SK-N-SH (cell line): ENCODE data around the gene EFCAB12. TPM values are rescaled to one million over a fixed set of nuclear protein-coding genes. Genes with fewer than 3 reads are reported as not detected.
"Not testable (repeated sequence)": the region's sequence is repeated elsewhere in the genome, so short reads cannot be mapped to it uniquely, and the experiment has no call there.

Source experiments
- CTCF ChIA-PET: fragments of 300-600, 350-600 bp; formaldehyde crosslinking; extraction: SDS; loops from one replicate; lab custom pipeline; 2021; lab: Yijun Ruan, JAX
- POLR2A ChIA-PET: fragments of 350-600 bp; sonication (Branson Sonifier 250); formaldehyde crosslinking; extraction: SDS; loops from one replicate; lab custom pipeline; 2020; ENCODE audit warnings: antibody characterized with exemption, inconsistent platforms; lab: Yijun Ruan, JAX
- DNase-seq: peaks from one replicate; pipeline ENCODE4 v3.0.0; 2012
- H2AFZ ChIP-seq: fragments of 200-600 bp; sonication (generic); 2 replicates; pipeline ENCODE4 v1.8.1; 2016; ENCODE audit warnings: antibody characterized with exemption, mild to moderate bottlenecking, low read depth
- H3F3A ChIP-seq: fragments of 200-600 bp; sonication (generic); replicated peaks from 2 replicates; pipeline ENCODE3; 2016; ENCODE audit warnings: antibody characterized with exemption, mild to moderate bottlenecking; ENCODE audit not compliant: insufficient read depth
- H3K27ac ChIP-seq, 2 experiments: fragments of 200-500 bp in 1 of 2; fragments of 200-600 bp in 1 of 2; sonication (Bioruptor generic) in 1 of 2; sonication (generic), shearing (Covaris generic) in 1 of 2; 2 replicates each; pipeline versions ENCODE4 v1.5.1 to v1.6.1; 2014 to 2016; ENCODE audit warnings: low read depth in 2 of 2, inconsistent platforms in 1 of 2, low read length in 1 of 2, mild to moderate bottlenecking in 1 of 2, mixed read lengths in 1 of 2
- H3K27me3 ChIP-seq: fragments of 200-600 bp; sonication (generic), shearing (Covaris generic); 2 replicates; pipeline ENCODE4 v1.6.1; 2016; ENCODE audit warnings: mixed run types; ENCODE audit not compliant: insufficient read depth
- H3K36me3 ChIP-seq, 2 experiments: fragments of 200-500 bp in 1 of 2; fragments of 200-600 bp in 1 of 2; sonication (Bioruptor generic) in 1 of 2; sonication (generic) in 1 of 2; replicated peaks in 1 of 2; 2 replicates each; pipeline versions ENCODE3 to v1.5.1; 2014 to 2016; ENCODE audit warnings: low read length in 1 of 2, mild to moderate bottlenecking in 1 of 2; ENCODE audit not compliant: insufficient read depth in 2 of 2, control insufficient read depth in 1 of 2
- H3K4me1 ChIP-seq, 2 experiments: fragments of 200-500 bp in 1 of 2; fragments of 200-600 bp in 1 of 2; sonication (Bioruptor generic) in 1 of 2; sonication (generic), shearing (Covaris generic) in 1 of 2; 2 replicates each; pipeline versions ENCODE4 v1.5.1 to v1.6.1; 2014 to 2016; ENCODE audit warnings: low read depth in 1 of 2, low read length in 1 of 2, mixed run types in 1 of 2; ENCODE audit not compliant: insufficient read depth in 2 of 2, control insufficient read depth in 1 of 2
- H3K4me2 ChIP-seq: fragments of 200-600 bp; sonication (generic), shearing (Covaris generic); 2 replicates; pipeline ENCODE4 v1.6.1; 2017; ENCODE audit warnings: mixed run types
- H3K4me3 ChIP-seq, 2 experiments: fragments of 200-500 bp in 1 of 2; fragments of 200-600 bp in 1 of 2; sonication (Bioruptor generic) in 1 of 2; sonication (generic), shearing (Covaris generic) in 1 of 2; 2 replicates each; pipeline versions ENCODE4 v1.5.1 to v1.8.1; 2014 to 2016; ENCODE audit warnings: low read depth in 2 of 2, inconsistent platforms in 1 of 2, low read length in 1 of 2, mild to moderate bottlenecking in 1 of 2, mixed read lengths in 1 of 2, moderate library complexity in 1 of 2
- H3K79me2 ChIP-seq: fragments of 200-600 bp; sonication (generic); 2 replicates; pipeline ENCODE4 v1.8.1; 2017; ENCODE audit warnings: mild to moderate bottlenecking; ENCODE audit not compliant: insufficient read depth
- H3K9ac ChIP-seq: fragments of 200-600 bp; sonication (generic); 2 replicates; pipeline ENCODE4 v1.6.1; 2017; ENCODE audit warnings: mixed run types
- H3K9me2 ChIP-seq: fragments of 200-600 bp; sonication (generic); 2 replicates; pipeline ENCODE4 v1.6.1; 2017; ENCODE audit warnings: mixed run types
- H3K9me3 ChIP-seq: fragments of 200-600 bp; sonication (generic); 2 replicates; pipeline ENCODE4 v1.6.1; 2017; ENCODE audit warnings: mixed run types, mild to moderate bottlenecking, moderate library complexity
- H4K20me1 ChIP-seq: fragments of 200-600 bp; sonication (generic); 2 replicates; pipeline ENCODE4 v1.6.1; 2017; ENCODE audit warnings: mild to moderate bottlenecking, mixed run types; ENCODE audit not compliant: insufficient read depth
- CHD2 ChIP-seq: fragments of 150-350 bp; IDR thresholded peaks from 2 replicates; pipeline ENCODE4 v1.6.1; 2018; ENCODE audit warnings: low read length; ENCODE audit not compliant: partially characterized antibody
- EP300 ChIP-seq, 2 experiments: IDR thresholded peaks; 2 replicates each; pipeline versions ENCODE4 v1.4.0 to v1.6.1; 2012; ENCODE audit warnings: borderline replicate concordance in 1 of 2, low read depth in 1 of 2, low read length in 1 of 2
- FOXJ3 ChIP-seq: sonication (generic); formaldehyde crosslinking; IDR thresholded peaks from 2 replicates; pipeline ENCODE4 v1.5.1; 2020; ENCODE audit warnings: mild to moderate bottlenecking, missing genetic modification reagents
- GATA2 ChIP-seq: sonication (generic); formaldehyde crosslinking; IDR thresholded peaks from 2 replicates; pipeline ENCODE4 v1.5.0; 2020; ENCODE audit warnings: mild to moderate bottlenecking, missing genetic modification reagents
- MXI1 ChIP-seq: IDR thresholded peaks from 2 replicates; pipeline ENCODE4 v1.6.1; 2012; ENCODE audit warnings: mild to moderate bottlenecking, low read depth, low read length, improper control_type of control experiment
- RCOR1 ChIP-seq: fragments of 150-350 bp; IDR thresholded peaks from 2 replicates; pipeline ENCODE4 v1.6.1; 2017; ENCODE audit warnings: antibody characterized with exemption, low read length
- TEAD4 ChIP-seq: IDR thresholded peaks from 2 replicates; pipeline ENCODE4 v1.4.0; 2012; ENCODE audit warnings: mild to moderate bottlenecking, borderline replicate concordance; ENCODE audit not compliant: insufficient read depth
- USF1 ChIP-seq: IDR thresholded peaks from 2 replicates; pipeline ENCODE4 v1.4.0; 2012; ENCODE audit warnings: low read depth, borderline replicate concordance
- YY1 ChIP-seq: IDR thresholded peaks from 2 replicates; pipeline ENCODE4 v1.4.0; 2012; ENCODE audit warnings: low read depth, mild to moderate bottlenecking
- WGBS: methylation state at CpG from one replicate; pipeline ENCODE4 v1.1.6; 2017; ENCODE audit warnings: low lambda C conversion rate; 5-methylcytosine and 5-hydroxymethylcytosine counted together
- polyA plus RNA-seq, 3 experiments: library from polyadenylated mRNA; depleted of rRNA; stranded (reverse); fragments of >200 nt; gene quantifications; 2 replicates each; pipeline ENCODE4 v1.2.3, GENCODE V29; 2012

Gene EFCAB12
- polyA plus RNA-seq, 1 of the 3 experiments (the other 2 are of a cell fraction) = 0.38 TPM

DNA sequence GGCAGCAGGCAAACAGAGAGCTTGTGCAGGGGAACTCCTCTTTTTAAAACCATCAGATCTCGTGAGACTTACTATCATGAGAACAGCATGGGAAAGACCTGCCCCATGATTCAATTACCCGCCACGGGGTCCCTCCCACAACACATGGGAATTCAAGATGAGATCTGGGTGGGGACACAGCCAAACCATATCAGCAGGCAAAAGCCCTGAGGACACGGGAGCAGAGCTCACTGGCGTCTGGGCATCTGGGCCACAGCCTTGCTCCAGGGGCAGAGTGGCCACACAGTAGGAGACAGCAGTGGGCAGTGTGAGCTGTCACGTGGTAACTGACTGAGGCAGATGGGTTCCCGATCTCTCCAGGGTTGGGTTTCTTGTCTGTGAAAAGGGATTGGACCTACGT lies 42.9 kb downstream of the EFCAB12 start:
- Histone ChIP-seq H3K4me1 (peaks cover 0 to 15% of the 10 kb centered on the region in 2 experiments; a peak in 1 of 4 replicates), H3K36me3 (peaks cover 9 to 21% of the 10 kb centered on the region in 2 experiments), H3K27ac (peak overlapping the region in 1 of 2 experiments; percentile 36; a peak in 2 of 4 replicates)
- POLR2A ChIA-PET = interaction anchor here (1.2 to 2.8 kb wide), 2 partner anchors 20 to 69 kb away, joined by 5 to 22 read pairs; a partner anchor contains a TSS
- H4K20me1 ChIP-seq, H3K9me3 ChIP-seq, H3K27me3 ChIP-seq, H3K4me2 ChIP-seq, H3K9me2 ChIP-seq, H3F3A ChIP-seq, H3K9ac ChIP-seq, H3K79me2 ChIP-seq, H2AFZ ChIP-seq, H3K4me3 ChIP-seq: not testable (repeated sequence)
- peak; percentile 83 for DNase-seq
- CTCF ChIA-PET = interaction anchor here (1.0 to 1.5 kb wide), 2 partner anchors 43 to 69 kb away, joined by 3 to 7 read pairs; partner anchors contain the start of gene EFCAB12
- peak; percentile 91 for TF ChIP-seq GATA2
- peak; percentile 97 for TF ChIP-seq CHD2
- peak; percentile 35; the same call in 1 of the 2 replicates for TF ChIP-seq USF1
- peak; percentile 63 for TF ChIP-seq MXI1
- peak in 1 of 2 experiments; percentile 54; a peak in 1 of 4 replicates for TF ChIP-seq EP300 (IDR thresholded peaks at IDR 0.05; ENCODE audit: borderline replicate concordance in 1 of 2, low read depth in 1 of 2, low read length in 1 of 2)
- peak; percentile 88 for TF ChIP-seq FOXJ3 (CRISPR knock-in tag)
- TF ChIP-seq RCOR1 = peak; percentile 84
- 54% methylated on average over 6 of the region's 8 CpGs for WGBS

GRCh38 chr3:129384594-129385323 lies 43.7 kb downstream of the EFCAB12 start:
- Histone ChIP-seq H3K9me2 (no peaks in the 10 kb centered on the region), H3K27ac (peak overlapping the region in 1 of 2 experiments; percentile 16; a peak in 1 of 4 replicates), H4K20me1 (no peaks in the 10 kb centered on the region), H3K4me3 (no peak overlapping the region), H3K4me2 (no peak overlapping the region), H3K4me1 (peaks cover 0 to 15% of the 10 kb centered on the region in 2 experiments; a peak in 1 of 4 replicates), H3K9ac (no peak overlapping the region), H2AFZ (no peak overlapping the region), H3F3A (peaks cover 4% of the 10 kb centered on the region), H3K36me3 (peaks cover 9 to 18% of the 10 kb centered on the region in 2 experiments), H3K27me3 (no peaks in the 10 kb centered on the region), H3K9me3 (no peaks in the 10 kb centered on the region), H3K79me2 (no peaks in the 10 kb centered on the region; the same call in 1 of the 2 replicates)
- ChIA-PET POLR2A (interaction anchor here (1.2 to 2.8 kb wide), 2 partner anchors 21 to 69 kb away, joined by 5 to 22 read pairs; a partner anchor contains a TSS), CTCF (interaction anchor here (0.6 to 2.6 kb wide), 4 partner anchors 39 to 580 kb away, joined by 3 to 9 read pairs (median 5); partner anchors contain the start of gene EFCAB12)
- DNase-seq = no peak
- TF ChIP-seq TEAD4 (no peak), YY1 (no peak)
- WGBS = 87% methylated on average over 18 of the region's 18 CpGs

DNA sequence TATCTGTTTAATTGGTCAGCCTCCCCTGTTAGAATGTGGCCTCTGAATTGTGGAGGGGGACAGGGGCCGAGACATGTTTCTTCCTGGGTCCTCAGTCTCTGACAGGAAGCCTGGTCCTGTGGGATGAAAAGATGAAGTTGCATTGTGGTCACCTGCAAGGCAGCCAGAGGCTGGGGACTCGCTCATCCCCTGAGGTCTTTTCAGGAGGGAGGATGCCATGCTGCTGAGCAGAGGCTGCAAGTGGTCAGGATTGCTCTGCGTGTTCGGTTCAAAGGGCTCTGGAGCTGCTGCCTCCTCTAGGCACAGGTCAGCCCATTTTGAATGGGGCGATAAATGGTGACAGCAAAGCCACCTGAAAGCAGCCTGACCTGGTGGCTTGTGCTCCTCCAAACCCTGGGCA lies 44.3 kb downstream of the EFCAB12 start:
- not testable (repeated sequence) for DNase-seq, H3K27ac ChIP-seq, H3K27me3 ChIP-seq, H3F3A ChIP-seq, H3K9ac ChIP-seq, H3K79me2 ChIP-seq, H3K9me2 ChIP-seq, H3K4me3 ChIP-seq, H2AFZ ChIP-seq, H3K9me3 ChIP-seq, H3K4me2 ChIP-seq, H4K20me1 ChIP-seq
- Histone ChIP-seq H3K4me1 (peaks cover 0 to 15% of the 10 kb centered on the region in 2 experiments; a peak in 1 of 4 replicates), H3K36me3 (peaks cover 9 to 13% of the 10 kb centered on the region in 2 experiments)
- POLR2A ChIA-PET = interaction anchor here (1.4 kb wide), 1 partner anchor 69 kb away, joined by 11 read pairs; a partner anchor contains a TSS
- WGBS = 100% methylated on average over 5 of the region's 5 CpGs
- CTCF ChIA-PET = interaction anchor here (0.8 to 2.6 kb wide), 10 partner anchors 12 to 738 kb away, joined by 3 to 11 read pairs (median 5); partner anchors contain the start of gene EFCAB12
